Lung (tissue), 12 donors: Measurements from ENCODE around the gene PORCN. TPM values are rescaled to one million over a fixed set of nuclear protein-coding genes. Genes with fewer than 3 reads are reported as not detected.

Experiments
- ATAC-seq: fragments of 200-7000 bp; cut with Tn5 transposase; one replicate; pipeline ENCODE4 v1.9.1; 2020; ENCODE audit warnings: moderate number of reproducible peaks; ENCODE audit not compliant: insufficient read depth, low FRiP score
- DNase-seq, 3 donors: peaks; one replicate each; pipeline ENCODE4 v3.0.0-alpha.2; 2013 to 2017
- H3K27ac ChIP-seq, 2 donors: one replicate each; pipeline ENCODE4 v1.5.1; 2013; ENCODE audit warnings: mild to moderate bottlenecking in 2 of 2, moderate library complexity in 2 of 2, control low read depth in 1 of 2, inconsistent platforms in 1 of 2, low read depth in 1 of 2, low read length in 1 of 2
- H3K27me3 ChIP-seq, 3 donors: one replicate each; pipeline ENCODE4 v1.5.1; 2013; ENCODE audit warnings: low read length in 2 of 3; ENCODE audit not compliant: control insufficient read depth in 3 of 3, insufficient read depth in 3 of 3
- H3K36me3 ChIP-seq, 4 donors: one replicate each; pipeline ENCODE4 v1.5.1; 2013; ENCODE audit warnings: low read length in 4 of 4, mild to moderate bottlenecking in 1 of 4, moderate library complexity in 1 of 4; ENCODE audit not compliant: control insufficient read depth in 4 of 4, insufficient read depth in 4 of 4
- H3K4me1 ChIP-seq, 5 donors: one replicate each; pipeline ENCODE4 v1.5.1; 2013; ENCODE audit warnings: low read length in 5 of 5, mild to moderate bottlenecking in 2 of 5, moderate library complexity in 1 of 5; ENCODE audit not compliant: control insufficient read depth in 5 of 5, insufficient read depth in 5 of 5
- H3K4me3 ChIP-seq: one replicate; pipeline ENCODE4 v1.5.1; 2013; ENCODE audit warnings: mild to moderate bottlenecking, control low read depth, moderate library complexity
- H3K9ac ChIP-seq, 2 donors: one replicate each; pipeline ENCODE4 v1.5.1; 2013; ENCODE audit warnings: low read length in 2 of 2, control low read depth in 1 of 2; ENCODE audit not compliant: insufficient read depth in 1 of 2
- H3K9me3 ChIP-seq, 4 donors: one replicate each; pipeline ENCODE4 v1.5.1; 2013; ENCODE audit warnings: low read length in 3 of 4, mild to moderate bottlenecking in 1 of 4, moderate library complexity in 1 of 4; ENCODE audit not compliant: control insufficient read depth in 4 of 4, insufficient read depth in 3 of 4
- WGBS, 2 donors: extraction: QIAGEN DNeasy Blood & Tissue Kit; methylation state at CpG; one replicate each; pipeline ENCODE4 v1.1.7; 2013; 5-methylcytosine and 5-hydroxymethylcytosine counted together
- polyA plus RNA-seq, 2 donors: library from polyadenylated mRNA; stranded (reverse); fragments of 200-250 nt; gene quantifications; one replicate each; pipeline ENCODE4 v1.2.1, GENCODE V29; 2013
- total RNA-seq, 2 donors: library from RNA; depleted of rRNA in 1 of 2; stranded (reverse); fragments of >200 nt in 1 of 2; gene quantifications; one replicate each; pipeline ENCODE4 v1.2.1, GENCODE V29; 2014 to 2021
- TF ChIP-seq, protein P1 (sequence below): IDR thresholded peaks from 2 replicates; pipeline ENCODE4 v1.5.1; 2012; ENCODE audit warnings: mild to moderate bottlenecking; ENCODE audit errors: control extremely low read depth, extremely low read depth
- donor health status: control.
- donor health status: control.
- donor health status: Bipolar disorder and iron deficiency.
- donor health status: healthy.
- donor health status: DM: yes; HTN: yes; CAD: no.

PORCN gene
- total and polyA plus RNA-seq, 4 donors, result 3.3 to 12.8 (median 11.8) TPM

DNA sequence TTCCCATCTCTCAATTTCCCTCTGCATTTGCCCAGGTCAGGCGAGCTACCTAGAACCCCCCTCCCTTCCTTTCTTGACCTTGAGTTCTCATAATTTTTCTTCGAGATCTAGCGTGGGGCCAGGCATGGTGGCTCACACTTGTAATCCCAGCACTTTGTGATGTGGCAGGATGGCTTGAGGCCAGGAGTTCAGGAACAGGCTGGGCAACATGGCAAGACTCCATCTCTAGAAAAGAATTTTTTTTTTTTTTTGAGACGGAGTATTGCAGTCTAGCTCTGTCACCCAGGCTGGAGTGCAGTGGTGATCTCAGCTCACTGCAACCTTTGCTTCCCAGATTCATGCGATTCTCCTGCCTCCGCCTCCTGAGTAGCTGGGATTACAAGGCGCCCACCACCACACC is 4.5 kb upstream of the PORCN start:
- Histone ChIP-seq H3K4me1 (no peaks in the 10 kb centered on the region), H3K36me3 (no peaks in the 10 kb centered on the region), H3K9ac (no peak overlapping the region), H3K27ac (no peak overlapping the region), H3K9me3 (peaks cover 0 to 12% (median 1%) of the 10 kb centered on the region in 4 donors), H3K4me3 (no peak overlapping the region), H3K27me3 (no peaks in the 10 kb centered on the region)
- ATAC-seq (no peak), DNase-seq (no peak)
- TF ChIP-seq, protein P1, sequence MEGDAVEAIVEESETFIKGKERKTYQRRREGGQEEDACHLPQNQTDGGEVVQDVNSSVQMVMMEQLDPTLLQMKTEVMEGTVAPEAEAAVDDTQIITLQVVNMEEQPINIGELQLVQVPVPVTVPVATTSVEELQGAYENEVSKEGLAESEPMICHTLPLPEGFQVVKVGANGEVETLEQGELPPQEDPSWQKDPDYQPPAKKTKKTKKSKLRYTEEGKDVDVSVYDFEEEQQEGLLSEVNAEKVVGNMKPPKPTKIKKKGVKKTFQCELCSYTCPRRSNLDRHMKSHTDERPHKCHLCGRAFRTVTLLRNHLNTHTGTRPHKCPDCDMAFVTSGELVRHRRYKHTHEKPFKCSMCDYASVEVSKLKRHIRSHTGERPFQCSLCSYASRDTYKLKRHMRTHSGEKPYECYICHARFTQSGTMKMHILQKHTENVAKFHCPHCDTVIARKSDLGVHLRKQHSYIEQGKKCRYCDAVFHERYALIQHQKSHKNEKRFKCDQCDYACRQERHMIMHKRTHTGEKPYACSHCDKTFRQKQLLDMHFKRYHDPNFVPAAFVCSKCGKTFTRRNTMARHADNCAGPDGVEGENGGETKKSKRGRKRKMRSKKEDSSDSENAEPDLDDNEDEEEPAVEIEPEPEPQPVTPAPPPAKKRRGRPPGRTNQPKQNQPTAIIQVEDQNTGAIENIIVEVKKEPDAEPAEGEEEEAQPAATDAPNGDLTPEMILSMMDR, result no peak
- 74 to 87% methylated on average over 5 to 7 of the region's 7 CpGs for WGBS, 2 donors

DNA sequence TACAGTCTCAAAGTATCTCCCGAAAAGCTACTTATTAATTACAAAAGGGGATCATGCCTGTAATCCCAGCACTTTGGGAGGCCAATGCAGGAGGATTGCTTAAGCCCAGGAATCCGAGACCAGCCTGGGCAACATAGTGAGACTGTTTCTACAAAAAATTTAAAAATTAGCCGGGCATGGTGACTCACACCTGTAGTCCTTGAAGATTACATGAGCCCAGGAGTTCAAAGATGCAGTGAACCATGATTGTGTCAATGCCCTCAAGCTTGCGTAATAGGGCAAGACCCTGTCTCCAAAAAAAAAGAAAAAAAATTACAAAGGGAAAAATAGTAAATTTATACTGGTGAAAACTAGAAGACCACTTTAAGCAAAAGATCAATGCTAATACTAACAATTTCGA is 3.3 kb upstream of the PORCN start:
- no peak overlapping the region for H3K27ac ChIP-seq
- no peak for DNase-seq
- ATAC-seq, result no peak
- 79 to 87% methylated on average over 5 of the region's 5 CpGs for WGBS, 2 donors
- H3K4me3 ChIP-seq, result no peak overlapping the region
- H3K9me3 ChIP-seq, result peaks cover 0 to 8% (median 0%) of the 10 kb centered on the region in 4 donors
- TF ChIP-seq, protein P1, result no peak
- no peaks in the 10 kb centered on the region for H3K27me3 ChIP-seq
- peaks cover 0 to 4% (median 0%) of the 10 kb centered on the region in 5 donors for H3K4me1 ChIP-seq
- H3K9ac ChIP-seq, result no peak overlapping the region
- H3K36me3 ChIP-seq, result no peaks in the 10 kb centered on the region

DNA sequence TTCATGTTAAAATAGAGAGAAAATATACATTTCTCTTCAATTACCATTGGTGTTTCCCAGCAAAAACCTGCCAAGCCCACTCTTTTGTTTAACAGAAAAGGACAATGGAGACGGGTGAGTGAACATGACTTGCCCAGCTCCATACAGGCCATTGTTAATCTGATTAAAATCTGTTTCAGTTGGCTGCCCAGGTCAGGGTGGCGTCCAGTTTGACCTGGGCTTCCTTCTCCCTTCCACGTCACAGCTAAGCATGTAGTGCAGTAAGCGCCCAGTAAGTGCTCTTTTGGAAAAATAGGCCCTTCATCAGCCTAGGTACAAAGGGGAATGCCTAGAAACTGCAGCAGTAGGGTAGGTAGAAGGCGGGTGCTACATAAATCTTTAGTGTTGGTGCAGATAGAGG is 1.5 kb upstream of the PORCN start:
- Histone ChIP-seq H3K4me3 (no peak overlapping the region), H3K4me1 (peaks cover 0 to 4% (median 0%) of the 10 kb centered on the region in 5 donors), H3K36me3 (no peaks in the 10 kb centered on the region), H3K27me3 (no peaks in the 10 kb centered on the region), H3K9me3 (peaks cover 0 to 8% (median 0%) of the 10 kb centered on the region in 4 donors), H3K9ac (no peak overlapping the region), H3K27ac (no peak overlapping the region)
- DNase-seq (no peak), ATAC-seq (no peak)
- TF ChIP-seq, protein P1, result no peak
- 72 to 91% methylated on average over 5 of the region's 5 CpGs for WGBS, 2 donors

DNA sequence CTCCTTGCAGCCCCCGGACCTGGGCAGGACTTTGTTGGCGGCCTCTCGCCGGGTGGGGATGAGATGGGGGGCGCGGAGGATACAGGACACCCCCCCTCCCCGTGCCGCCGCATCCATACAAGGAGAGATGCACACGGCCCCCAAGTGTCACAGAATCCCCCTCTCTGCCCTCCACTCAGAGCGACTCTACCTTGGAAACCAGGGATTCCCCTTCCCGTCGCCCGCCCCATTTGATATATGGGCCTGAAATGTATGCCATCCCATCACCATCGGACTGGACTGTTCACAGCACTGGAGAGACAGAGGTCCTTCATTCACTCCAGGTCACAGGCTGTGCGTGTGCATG is 426 bp downstream of the PORCN start:
- DNase-seq (no peak), ATAC-seq (no peak)
- TF ChIP-seq, protein P1, result no peak
- Histone ChIP-seq H3K4me1 (peaks cover 0 to 4% (median 0%) of the 10 kb centered on the region in 5 donors), H3K27me3 (no peaks in the 10 kb centered on the region), H3K4me3 (peak overlapping the region; percentile 76), H3K36me3 (no peaks in the 10 kb centered on the region), H3K27ac (peak overlapping the region; percentile 73 to 86), H3K9ac (peak overlapping the region in 1 of 2 donors; percentile 71), H3K9me3 (peaks cover 0 to 6% (median 0%) of the 10 kb centered on the region in 4 donors)
- WGBS, 2 donors, result 7 to 35% methylated on average over 10 to 16 of the region's 16 CpGs
